ENCODE measurements around the gene LDLRAD4. TPM values are rescaled to one million over a fixed set of nuclear protein-coding genes. Genes with fewer than 3 reads are reported as not detected.

Gene LDLRAD4
- total and polyA plus RNA-seq, 9 of the 15 experiments (the other 6 are each of a cell fraction or from before 2014, with no cell fraction given): 0.01 TPM; not detected in 8

GRCh38 chr18:13319629-13320028 lies 101.1 kb downstream of the LDLRAD4 start:
- intact Hi-C loops (cut with micrococcal nuclease): no loop called here
- WGBS (ENCODE audit: insufficient coverage, low coverage, missing lambda C conversion rate): 0% methylated on average over 4 of the region's 4 CpGs
- H3K4me3 ChIP-seq: no peak overlapping the region
- ChIA-PET POLR2A (interaction anchor here (1.0 kb wide), 1 partner anchor 9 kb away, joined by 5 read pairs; no protein-coding TSS in a partner anchor), CTCF (ENCODE audit: low intra/inter-chr PET ratio) (no interaction called here)
- H3K4me1 ChIP-seq (replicated peaks in 1 of 2; ENCODE audit: control insufficient read depth in 2 of 2, insufficient read depth in 2 of 2, low read length in 2 of 2): no peaks in the 10 kb centered on the region
- ATAC-seq (no peak), DNase-seq (ENCODE audit: extremely low read depth in 1 of 4, low spot score in 3 of 4) (no peak), FAIRE-seq (no peak)
- H2AFZ ChIP-seq (ENCODE audit: low read depth, low read length): no peak overlapping the region
- no TSS peak for BruUV-seq (replicated peaks)
- no peaks in the 10 kb centered on the region for H3K79me2 ChIP-seq (ENCODE audit: control insufficient read depth, insufficient read depth, low read length)
- TF ChIP-seq NR2C1 (IDR thresholded peaks at IDR 0.05) (no peak), NR2C1 (tag; IDR thresholded peaks at IDR 0.05) (no peak), ZFP30 (CRISPR knock-in tag; IDR thresholded peaks at IDR 0.05; ENCODE audit: borderline replicate concordance) (no peak), ZNF12 (CRISPR knock-in tag; IDR thresholded peaks at IDR 0.05) (no peak), BCL6 (CRISPR knock-in tag; IDR thresholded peaks at IDR 0.05) (no peak), ZC3H8 (IDR thresholded peaks at IDR 0.05) (no peak), PCBP2 (IDR thresholded peaks at IDR 0.05; ENCODE audit: low read depth, low read length, poor library complexity, severe bottlenecking) (no peak), IRF1 (CRISPR knock-in tag; IDR thresholded peaks at IDR 0.05; ENCODE audit: borderline replicate concordance) (no peak), ZC3H11A (IDR thresholded peaks at IDR 0.05; ENCODE audit: low read depth, low read length) (no peak), ZNF766 (CRISPR knock-in tag; conservative IDR thresholded peaks at IDR 0.05) (no peak)
- H3K36me3 ChIP-seq (ENCODE audit: control insufficient read depth, insufficient read depth, low read length): no peaks in the 10 kb centered on the region
- no peak overlapping the region for H3K9ac ChIP-seq (ENCODE audit: insufficient read depth in 1 of 2, low read depth in 2 of 2, low read length in 2 of 2)
- no peaks in the 10 kb centered on the region; the same call in 1 of the 2 replicates for H3K9me3 ChIP-seq (replicated peaks; ENCODE audit: control insufficient read depth, insufficient read depth, low read depth, low read length)
- no peak overlapping the region for H3K27ac ChIP-seq (ENCODE audit: extremely low read depth, low read depth, low read length)
- no peaks in the 10 kb centered on the region for H4K20me1 ChIP-seq (replicated peaks; ENCODE audit: control insufficient read depth, insufficient read depth, low read length)
- peaks cover 4 to 12% of the 10 kb centered on the region in 2 experiments; a peak in 3 of 5 replicates for H3K27me3 ChIP-seq (ENCODE audit: control insufficient read depth in 2 of 2, insufficient read depth in 2 of 2, low read length in 2 of 2)
- no peaks in the 10 kb centered on the region for H3K9me1 ChIP-seq (ENCODE audit: control insufficient read depth, insufficient read depth, low read length)
- H3K4me2 ChIP-seq (ENCODE audit: insufficient read depth, low read length): no peak overlapping the region
- in situ Hi-C loops (cut with MboI): loop anchor here (10.0 kb wide), 1 partner anchor 1735 kb away; no protein-coding TSS in a partner anchor

Measured in K562 (cell line).